HTERT RPE-1 (cell line): ENCODE results near the gene STUB1.

Experiments used
- in situ Hi-C: fragments of 300-500 bp; cut with MboI; formaldehyde crosslinking; loops from 4 replicates; pipeline ENCODE4 v1.14.3; 2020; ENCODE audit warnings: low sequenced_read_pairs

STUB1 gene

DNA sequence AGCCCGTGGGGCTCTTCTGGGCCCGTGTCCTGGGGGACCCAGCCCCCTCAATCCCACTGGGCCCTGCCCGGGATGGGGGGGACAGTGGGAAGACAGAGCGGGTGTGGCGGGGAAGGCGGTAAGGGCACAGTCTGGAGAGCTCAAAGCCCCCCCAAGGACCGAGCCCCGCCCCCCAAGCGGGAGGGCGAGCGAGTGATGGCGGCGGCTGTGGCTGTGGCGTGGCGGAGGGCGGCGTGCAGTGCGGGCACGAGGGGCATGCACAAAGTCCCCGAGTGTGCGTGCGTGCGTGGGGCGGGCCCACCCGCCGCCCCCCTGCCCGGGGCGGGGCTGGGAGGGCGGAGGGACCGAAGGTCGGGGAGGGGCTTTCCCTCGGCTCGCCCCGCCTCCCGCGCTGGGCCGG lies 13.6 kb downstream of the STUB1 start:
- in situ Hi-C loops: no loop called here

- in situ Hi-C loops: no loop called here
These were observed 14.1 kb downstream of the STUB1 start for GRCh38 chr16:694187-694862.

- in situ Hi-C loops: no loop called here
These were observed 14.7 kb downstream of the STUB1 start for GRCh38 chr16:694863-695354.

GRCh38 chr16:695355-696089 lies 15.3 kb downstream of the STUB1 start:
- in situ Hi-C loops: no loop called here

- in situ Hi-C loops: no loop called here
These were observed 18.9 kb downstream of the STUB1 start for GRCh38 chr16:698911-699671.

DNA sequence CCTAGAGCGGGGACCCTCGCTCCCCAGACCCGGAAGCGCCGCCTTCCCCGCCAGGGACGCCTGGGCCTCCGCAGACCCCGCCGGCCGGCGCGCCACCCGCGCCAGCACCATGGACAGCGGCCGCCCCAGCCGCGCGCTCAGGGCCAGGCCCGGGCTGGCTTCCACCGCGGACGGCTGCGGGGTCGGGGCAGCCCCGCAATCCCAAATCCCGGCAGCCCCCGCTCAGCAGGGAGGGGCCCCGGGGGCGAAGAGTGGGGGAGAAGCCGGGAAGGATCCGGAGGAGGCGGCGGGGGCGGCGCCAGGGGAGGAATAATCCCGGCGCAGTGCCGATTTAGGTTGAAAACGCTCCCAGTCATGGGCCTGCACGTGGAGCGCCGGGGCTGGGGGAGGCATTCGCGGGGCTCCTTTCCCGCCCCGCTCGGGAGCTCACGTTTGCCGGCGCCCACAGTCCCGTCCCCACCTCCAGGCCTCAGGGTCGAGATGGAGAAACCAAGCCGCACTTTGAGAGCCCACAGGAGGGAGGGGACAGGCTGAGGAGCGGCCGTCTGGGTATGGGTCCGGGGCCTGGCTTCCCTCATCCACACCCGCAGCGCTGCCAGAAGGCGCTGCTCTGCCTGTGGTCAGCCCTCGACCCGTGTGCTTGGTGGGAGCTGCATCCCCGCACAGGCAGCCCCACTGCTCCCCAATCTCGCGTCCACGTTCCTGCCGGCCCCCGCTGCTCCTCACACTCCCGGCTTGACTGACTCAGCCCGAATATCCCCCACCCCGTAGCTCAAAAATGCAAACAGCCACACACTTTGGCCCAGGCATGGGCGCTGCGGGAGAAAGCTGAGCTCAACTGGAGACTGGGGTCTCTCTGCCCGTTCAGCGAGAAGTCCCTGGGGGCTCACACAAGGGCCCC lies 20.7 kb downstream of the STUB1 start:
- in situ Hi-C loops: no loop called here

DNA sequence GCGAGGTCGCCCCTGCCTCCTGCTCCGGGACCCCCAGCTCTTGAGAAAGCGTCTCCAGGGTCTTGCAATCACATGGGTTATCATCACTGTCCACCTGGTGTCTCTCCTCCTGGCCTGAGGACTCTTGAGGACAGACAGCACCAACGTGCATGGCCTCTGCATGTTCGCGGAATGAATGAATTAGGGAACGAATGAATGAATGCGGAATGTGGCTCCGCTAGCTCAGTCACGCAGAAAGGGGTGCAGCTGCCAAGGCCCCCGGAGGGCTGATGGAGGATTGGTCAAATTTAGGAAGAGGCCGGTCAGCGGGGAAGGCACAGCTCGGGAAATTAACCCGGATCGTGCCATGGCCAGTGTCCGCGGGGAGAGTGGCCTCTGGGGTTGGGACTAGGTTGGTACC lies 22.1 kb downstream of the STUB1 start:
- in situ Hi-C loops: no loop called here

- in situ Hi-C loops: no loop called here
These were observed 23.2 kb downstream of the STUB1 start for GRCh38 chr16:703406-703805.

DNA sequence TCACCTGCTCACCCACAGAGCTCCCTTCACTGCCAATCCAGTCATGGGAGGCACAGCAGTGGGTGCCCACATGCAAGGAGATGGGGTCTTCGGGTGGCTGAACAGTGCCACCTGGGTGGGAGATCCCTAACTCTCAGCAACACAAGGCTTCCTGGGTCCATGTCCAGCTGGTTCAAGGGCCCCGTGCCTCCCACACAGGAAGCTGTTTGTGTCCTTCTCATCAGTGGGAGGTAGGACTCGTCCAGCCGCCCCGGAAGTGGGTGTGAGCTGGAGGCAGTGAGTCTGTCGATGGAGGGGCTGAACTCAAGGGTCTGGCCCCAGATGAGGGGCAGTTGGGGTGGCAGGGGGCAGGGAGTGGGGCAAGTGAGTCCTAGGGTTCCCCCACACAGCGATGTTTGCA lies 23.8 kb downstream of the STUB1 start:
- in situ Hi-C loops: no loop called here

DNA sequence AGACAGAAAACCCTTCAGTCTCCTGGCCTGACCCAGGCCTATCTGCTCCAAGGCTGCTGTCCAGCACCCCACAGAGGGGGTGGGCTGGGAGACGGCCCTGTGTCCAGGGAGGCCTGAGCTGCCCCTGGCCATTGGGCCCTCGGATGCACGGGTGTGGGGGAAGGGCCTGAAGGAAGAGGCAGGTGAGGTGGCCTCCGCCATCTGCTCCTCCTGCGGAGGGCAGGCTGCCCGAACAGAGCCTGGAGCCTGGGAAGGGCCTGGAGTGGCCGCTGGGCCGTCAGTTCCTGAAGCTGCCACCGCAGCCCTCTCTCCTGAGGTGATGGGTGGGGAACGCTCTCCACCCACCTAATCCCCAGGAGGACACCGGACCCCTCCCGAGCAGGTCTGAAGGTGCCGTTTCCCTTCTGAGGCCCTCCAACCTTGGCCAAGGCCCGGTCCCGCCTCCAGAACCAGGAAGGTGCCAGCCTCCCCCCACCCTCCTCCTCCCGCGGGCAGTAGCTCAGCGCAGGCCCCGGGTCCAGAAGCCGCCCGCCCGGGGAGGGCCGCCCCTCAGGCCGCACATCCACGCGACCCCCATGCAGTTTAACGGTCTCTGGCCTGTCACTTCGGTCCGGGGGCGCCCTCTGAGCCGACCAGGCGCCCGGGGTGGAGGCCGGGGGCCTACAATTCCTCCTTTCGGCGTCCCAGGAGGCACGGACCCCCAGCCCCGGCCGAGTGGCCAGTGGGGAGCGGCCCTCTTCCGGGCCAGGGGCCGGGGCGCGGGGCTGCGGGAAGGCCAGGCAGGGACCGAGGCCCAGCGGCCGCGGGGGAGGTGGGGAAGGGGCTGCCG lies 24.6 kb downstream of the STUB1 start:
- in situ Hi-C loops: no loop called here

- in situ Hi-C loops: no loop called here
These were observed 25.4 kb downstream of the STUB1 start, which contains the start of gene FBXL16 for GRCh38 chr16:705431-706188. TSS of gene FBXL16 (minus strand) at chr16:705801. CDS start at chr16:697405, 8,396 bp downstream.

- in situ Hi-C loops: no loop called here
These were observed 26.2 kb downstream of the STUB1 start for GRCh38 chr16:706189-707061.

- in situ Hi-C loops: no loop called here
These were observed 26.9 kb downstream of the STUB1 start for GRCh38 chr16:707062-707538.

DNA sequence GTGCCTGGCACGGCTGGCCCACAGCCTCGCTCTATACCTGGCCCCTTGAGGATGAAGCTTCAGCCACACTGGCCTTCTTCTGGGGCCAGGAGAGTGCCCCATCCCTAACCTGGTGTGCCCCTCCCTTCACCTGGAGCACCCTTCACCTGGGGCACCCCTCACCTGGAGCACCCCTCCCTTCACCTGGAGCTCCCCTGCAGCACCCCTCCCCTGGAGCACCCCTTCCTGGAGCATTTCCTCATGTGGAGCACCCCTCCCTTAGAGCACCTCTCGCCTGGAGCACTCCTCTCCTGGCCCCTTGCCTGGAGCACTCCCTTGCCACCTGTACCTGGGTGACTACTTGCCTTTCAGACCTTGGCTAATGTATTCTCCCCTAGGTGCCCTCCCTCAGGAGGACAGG lies 27.8 kb downstream of the STUB1 start:
- in situ Hi-C loops: no loop called here

GRCh38 chr16:708959-709358 lies 28.7 kb downstream of the STUB1 start:
- in situ Hi-C loops: no loop called here

DNA sequence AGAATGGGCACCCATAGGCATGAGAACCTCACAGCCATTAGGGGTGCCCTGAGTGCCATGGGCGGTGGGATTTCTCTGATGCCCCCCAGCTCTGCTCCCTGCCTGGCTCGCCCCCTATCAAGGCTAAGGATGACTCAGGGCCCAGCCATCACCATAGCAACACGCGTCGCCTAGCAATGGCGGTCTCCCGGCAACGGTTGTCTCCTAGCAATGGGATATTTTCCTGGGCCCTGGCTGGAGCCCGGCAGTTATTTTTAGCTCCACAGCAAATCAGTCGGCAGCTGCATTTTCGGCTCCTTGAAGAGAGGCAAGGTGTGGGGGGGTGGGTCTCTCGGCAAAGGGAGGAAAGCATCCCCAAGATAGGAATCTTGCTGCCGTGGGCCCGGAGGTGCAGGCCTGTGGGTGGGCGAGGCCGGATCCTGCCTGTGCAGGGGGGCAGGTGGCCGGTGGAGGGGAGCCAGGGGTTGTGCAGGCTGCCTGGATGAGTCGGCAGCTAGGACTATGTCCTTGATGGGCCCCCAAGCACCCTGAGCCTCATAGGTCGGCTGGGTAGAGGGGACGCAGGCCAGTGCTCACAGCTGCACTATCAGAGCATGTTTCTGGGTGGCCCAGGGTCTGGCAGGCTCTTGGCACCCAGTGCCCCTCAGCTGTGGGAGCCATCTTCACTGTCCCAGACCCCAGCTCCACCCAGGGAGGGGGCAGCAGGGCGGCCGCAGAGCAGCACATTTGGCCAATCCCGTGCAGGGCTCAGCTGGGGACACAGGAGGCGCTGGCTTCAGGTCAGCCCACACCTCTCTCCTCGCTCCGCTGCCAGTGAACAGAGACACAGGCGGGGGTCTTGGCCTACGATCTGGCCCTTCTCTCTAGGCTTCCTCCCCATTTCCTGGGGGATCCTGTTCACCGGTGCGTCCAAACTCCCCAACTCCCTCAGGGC lies 29.6 kb downstream of the STUB1 start:
- in situ Hi-C loops: no loop called here
